OCI-LY1 (cell line): Measurements from ENCODE around the gene SLC2A2.

ENCODE experiments used
- H2AFZ ChIP-seq: fragments of 200-600 bp; sonication (generic), shearing (Covaris generic); 2 replicates; pipeline ENCODE4 v1.6.0; 2014; ENCODE audit warnings: antibody characterized with exemption, mild to moderate bottlenecking, low read length
- H3F3A ChIP-seq: fragments of 200-600 bp; sonication (generic), shearing (Covaris generic); 2 replicates; pipeline ENCODE4 v1.6.0; 2014; ENCODE audit warnings: mild to moderate bottlenecking, antibody characterized with exemption, low read length, moderate library complexity; ENCODE audit not compliant: insufficient read depth
- H3K27ac ChIP-seq: fragments of 200-600 bp; sonication (generic); 2 replicates; pipeline ENCODE4 v1.5.1; 2014; ENCODE audit warnings: low read length, mixed run types, mild to moderate bottlenecking, low read depth; ENCODE audit not compliant: poor library complexity, severe bottlenecking
- H3K27me3 ChIP-seq: fragments of 200-600 bp; sonication (generic); 2 replicates; pipeline ENCODE4 v1.6.0; 2014; ENCODE audit warnings: antibody characterized with exemption, mild to moderate bottlenecking, low read length, moderate library complexity; ENCODE audit not compliant: insufficient read depth
- H3K36me3 ChIP-seq: fragments of 200-600 bp; sonication (generic); 2 replicates; pipeline ENCODE4 v1.6.1; 2014; ENCODE audit warnings: mild to moderate bottlenecking, antibody characterized with exemption, low read length, moderate library complexity, mixed read lengths; ENCODE audit not compliant: insufficient read depth
- H3K4me1 ChIP-seq: fragments of 200-600 bp; sonication (generic); 2 replicates; pipeline ENCODE4 v1.5.1; 2014; ENCODE audit warnings: mild to moderate bottlenecking, low read length, moderate library complexity; ENCODE audit not compliant: insufficient read depth, severe bottlenecking
- H3K4me2 ChIP-seq: fragments of 200-600 bp; sonication (generic), shearing (Covaris generic); 2 replicates; pipeline ENCODE4 v1.6.1; 2014; ENCODE audit warnings: low read length
- H3K4me3 ChIP-seq: fragments of 200-600 bp; sonication (generic); 2 replicates; pipeline ENCODE4 v1.5.1; 2014; ENCODE audit warnings: low read length, low read depth, mild to moderate bottlenecking, mixed read lengths; ENCODE audit not compliant: poor library complexity, severe bottlenecking
- H3K79me2 ChIP-seq: fragments of 200-600 bp; shearing (Covaris generic); 2 replicates; pipeline ENCODE4 v1.6.1; 2016; ENCODE audit warnings: mixed run types, low read length, mixed read lengths; ENCODE audit not compliant: insufficient read depth
- H3K9ac ChIP-seq: fragments of 200-600 bp; sonication (generic), shearing (Covaris generic); 2 replicates; pipeline ENCODE4 v1.6.1; 2014; ENCODE audit warnings: mild to moderate bottlenecking, low read length, mixed read lengths
- H3K9me2 ChIP-seq: fragments of 200-600 bp; sonication (generic), shearing (Covaris generic); 2 replicates; pipeline ENCODE4 v1.6.1; 2014; ENCODE audit warnings: low read depth, mild to moderate bottlenecking, low read length, mixed read lengths
- H3K9me3 ChIP-seq: fragments of 200-600 bp; shearing (Covaris generic); 2 replicates; pipeline ENCODE4 v1.6.1; 2014; ENCODE audit warnings: low read length, mixed read lengths
- H4K20me1 ChIP-seq: fragments of 200-600 bp; sonication (generic), shearing (Covaris generic); 2 replicates; pipeline ENCODE4 v1.6.0; 2016; ENCODE audit warnings: mild to moderate bottlenecking, low read length; ENCODE audit not compliant: insufficient read depth
- CTCF ChIP-seq: fragments of 200-600 bp; sonication (generic), shearing (Covaris generic); IDR thresholded peaks from 2 replicates; pipeline ENCODE4 v1.5.1; 2017; ENCODE audit warnings: mild to moderate bottlenecking, antibody characterized with exemption, low read length, moderate library complexity, mixed read lengths
- EZH2 ChIP-seq: fragments of 200-600 bp; sonication (generic), shearing (Covaris generic); IDR thresholded peaks from 2 replicates; pipeline ENCODE4 v1.8.0; 2017; ENCODE audit warnings: borderline replicate concordance, mixed run types, mild to moderate bottlenecking, antibody characterized with exemption, low read length, moderate library complexity, mixed read lengths

Gene SLC2A2

GRCh38 chr3:171059978-171060377 lies 33.5 kb upstream of the SLC2A2 start:
- no peaks in the 10 kb centered on the region for H3K9me2 ChIP-seq
- TF ChIP-seq EZH2: no peak
- no peak overlapping the region for H3K4me3 ChIP-seq
- no peak overlapping the region for H3K9ac ChIP-seq
- no peaks in the 10 kb centered on the region for H4K20me1 ChIP-seq
- H3K4me2 ChIP-seq: no peak overlapping the region
- H3K27me3 ChIP-seq: no peaks in the 10 kb centered on the region
- H3K36me3 ChIP-seq: no peaks in the 10 kb centered on the region
- H3K4me1 ChIP-seq: no peaks in the 10 kb centered on the region
- no peaks in the 10 kb centered on the region for H3K79me2 ChIP-seq
- no peaks in the 10 kb centered on the region for H3F3A ChIP-seq
- no peak overlapping the region for H3K27ac ChIP-seq
- H3K9me3 ChIP-seq: no peaks in the 10 kb centered on the region
- no peak overlapping the region for H2AFZ ChIP-seq

- Histone ChIP-seq H3K4me1 (no peaks in the 10 kb centered on the region), H3F3A (no peaks in the 10 kb centered on the region), H3K27me3 (no peaks in the 10 kb centered on the region), H3K9ac (no peak overlapping the region), H3K27ac (no peak overlapping the region), H3K4me2 (no peak overlapping the region), H4K20me1 (no peaks in the 10 kb centered on the region), H3K9me3 (no peaks in the 10 kb centered on the region), H3K4me3 (no peak overlapping the region), H3K79me2 (no peaks in the 10 kb centered on the region), H3K36me3 (no peaks in the 10 kb centered on the region), H2AFZ (no peak overlapping the region), H3K9me2 (no peaks in the 10 kb centered on the region)
- TF ChIP-seq CTCF (no peak), EZH2 (no peak)
These were observed 32.5 kb upstream of the SLC2A2 start for GRCh38 chr3:171058873-171059603.

GRCh38 chr3:171058058-171058457 lies 31.5 kb upstream of the SLC2A2 start:
- no peaks in the 10 kb centered on the region for H3K36me3 ChIP-seq
- H3K9me3 ChIP-seq: no peaks in the 10 kb centered on the region
- no peaks in the 10 kb centered on the region for H4K20me1 ChIP-seq
- H2AFZ ChIP-seq: no peak overlapping the region
- no peaks in the 10 kb centered on the region for H3K79me2 ChIP-seq
- H3K27me3 ChIP-seq: no peaks in the 10 kb centered on the region
- no peak overlapping the region for H3K4me3 ChIP-seq
- no peak overlapping the region for H3K4me2 ChIP-seq
- no peaks in the 10 kb centered on the region for H3F3A ChIP-seq
- H3K4me1 ChIP-seq: no peaks in the 10 kb centered on the region
- no peak overlapping the region for H3K27ac ChIP-seq
- no peaks in the 10 kb centered on the region for H3K9me2 ChIP-seq
- H3K9ac ChIP-seq: no peak overlapping the region
- no peak for TF ChIP-seq CTCF
- no peak for TF ChIP-seq EZH2

- H3K4me2 ChIP-seq: no peak overlapping the region
- no peak for TF ChIP-seq EZH2
- no peak for TF ChIP-seq CTCF
- H3K9ac ChIP-seq: no peak overlapping the region
These were observed 30.6 kb upstream of the SLC2A2 start for GRCh38 chr3:171057072-171057471.

More at GRCh38 chr3:171057072-171057471, 30.6 kb upstream of the SLC2A2 start:
- H3K9me2 ChIP-seq: no peaks in the 10 kb centered on the region
- H3K27ac ChIP-seq: no peak overlapping the region
- no peaks in the 10 kb centered on the region for H3K4me1 ChIP-seq
- no peaks in the 10 kb centered on the region for H3K79me2 ChIP-seq
- H3K9me3 ChIP-seq: no peaks in the 10 kb centered on the region
- H3K4me3 ChIP-seq: no peak overlapping the region
- no peaks in the 10 kb centered on the region for H3K27me3 ChIP-seq
- H2AFZ ChIP-seq: no peak overlapping the region
- H3K36me3 ChIP-seq: no peaks in the 10 kb centered on the region
- no peaks in the 10 kb centered on the region for H3F3A ChIP-seq
- H4K20me1 ChIP-seq: no peaks in the 10 kb centered on the region
